Stimulated activated CD4-positive, alpha-beta T cell treated with anti-CD3 and anti-CD28 coated beads, Interleukin-4, amount 100 ng/mL, for 24 hours (primary cell): ENCODE data around the gene OTOG.

ENCODE experiments used
- DNase-seq: peaks from one replicate; pipeline ENCODE4 v3.0.0-alpha.2; 2020

The OTOG gene

DNA sequence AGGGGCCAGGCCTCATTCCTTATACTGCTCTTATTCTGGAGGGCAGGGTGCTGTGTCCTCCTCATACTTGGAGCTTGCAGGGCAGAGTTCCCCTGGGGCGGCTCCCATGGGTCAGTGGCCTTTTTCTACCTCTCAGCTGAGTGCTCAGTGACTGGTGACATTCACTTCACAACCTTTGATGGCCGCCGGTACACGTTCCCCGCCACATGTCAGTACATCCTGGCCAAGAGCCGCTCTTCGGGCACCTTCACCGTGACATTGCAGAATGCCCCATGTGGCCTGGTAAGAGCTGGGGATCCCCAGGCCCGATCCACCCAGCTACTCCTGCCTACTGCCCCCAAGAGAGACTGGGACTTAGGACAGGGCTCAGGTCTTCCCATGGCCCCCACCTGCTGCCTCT, 14.5 kb downstream of the OTOG start:
- no peak for DNase-seq

DNA sequence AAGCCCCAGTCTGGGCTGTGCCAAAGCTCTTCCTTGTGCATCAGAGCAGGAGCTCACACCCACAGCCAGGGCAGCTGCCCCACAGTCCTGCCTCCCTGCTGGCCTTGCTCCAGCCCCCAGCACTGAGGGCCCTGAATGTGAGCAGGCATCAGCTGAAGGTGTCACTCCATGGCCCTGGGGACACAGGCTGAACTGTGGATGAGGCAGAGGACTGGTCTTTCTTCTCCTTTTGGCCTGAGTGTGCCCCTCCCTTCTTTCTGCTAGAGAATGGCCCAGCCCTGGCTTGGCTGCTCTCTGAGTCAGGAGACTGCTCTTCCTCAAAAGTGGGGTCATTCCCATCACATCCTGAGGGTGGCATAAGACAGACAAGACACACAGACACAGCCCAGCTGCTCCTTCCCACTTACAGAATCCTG, 16.2 kb downstream of the OTOG start:
- no peak for DNase-seq

DNA sequence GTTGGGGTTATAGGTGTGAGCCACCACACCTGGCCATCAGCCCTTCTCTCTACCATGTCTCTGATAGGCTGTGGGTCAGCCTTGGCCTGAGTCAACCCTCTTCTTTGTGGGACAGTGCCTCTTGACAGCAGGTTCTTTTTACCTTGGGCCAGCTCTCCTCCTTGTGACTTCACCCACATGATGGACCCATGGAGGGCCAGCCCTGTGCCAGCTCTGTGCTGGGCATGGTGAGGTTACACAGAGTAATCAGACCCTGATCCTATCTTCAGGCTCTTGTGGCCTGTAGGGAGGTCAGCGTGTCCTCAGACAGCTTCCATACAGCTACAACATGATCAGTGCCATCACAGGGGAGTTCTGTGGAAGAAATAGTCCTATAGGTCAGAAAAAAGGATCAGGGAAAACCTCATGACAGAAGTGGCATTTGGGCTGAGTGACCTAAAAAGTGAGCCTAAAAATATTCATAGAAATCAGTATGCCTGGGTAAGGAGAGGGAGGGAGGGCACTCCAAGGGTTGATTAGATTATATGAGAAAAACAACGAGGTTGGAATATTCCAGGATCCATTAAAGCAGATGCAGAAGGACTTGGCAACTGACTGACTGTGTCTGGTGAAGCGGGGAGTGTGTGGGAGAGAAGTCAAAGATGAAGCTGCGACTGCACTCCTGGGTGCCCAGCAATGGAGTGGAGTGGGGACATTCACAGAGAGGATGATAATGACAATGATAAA, 17.1 kb downstream of the OTOG start:
- no peak for DNase-seq

DNA sequence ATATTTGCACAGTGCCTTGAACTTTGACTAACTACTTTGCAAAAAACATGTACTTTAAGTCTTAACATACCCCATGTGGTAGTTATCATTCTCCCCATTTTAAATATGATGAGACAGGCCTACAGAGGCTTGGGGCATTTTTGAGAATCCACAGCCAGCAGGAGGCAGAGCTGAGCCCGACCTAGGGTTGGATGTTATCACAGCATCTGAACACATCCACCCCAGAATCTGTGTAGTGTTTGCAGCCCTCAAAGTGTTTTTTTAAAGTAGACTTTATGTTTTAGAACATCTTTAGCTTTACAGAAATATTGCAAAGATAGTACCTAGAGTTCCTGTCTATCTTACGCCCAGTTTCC, 17.6 kb downstream of the OTOG start:
- DNase-seq, result no peak

DNA sequence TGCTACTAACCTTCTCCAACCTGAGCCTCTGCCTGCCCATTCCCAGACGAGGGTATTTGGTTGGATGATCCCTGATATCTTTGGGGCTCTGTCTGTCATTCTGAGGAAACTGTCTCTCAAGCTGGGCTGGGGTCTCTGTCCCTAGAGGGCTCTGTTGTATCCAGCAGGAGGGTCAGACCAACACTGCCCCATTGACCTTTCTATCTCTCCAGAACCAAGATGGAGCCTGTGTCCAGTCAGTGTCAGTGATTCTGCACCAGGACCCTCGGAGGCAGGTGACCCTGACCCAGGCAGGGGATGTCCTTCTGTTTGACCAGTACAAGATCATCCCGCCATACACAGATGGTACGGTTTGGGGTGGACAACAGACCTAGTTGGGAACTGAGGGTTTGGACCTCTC, 21.9 kb downstream of the OTOG start:
- DNase-seq, result no peak

DNA sequence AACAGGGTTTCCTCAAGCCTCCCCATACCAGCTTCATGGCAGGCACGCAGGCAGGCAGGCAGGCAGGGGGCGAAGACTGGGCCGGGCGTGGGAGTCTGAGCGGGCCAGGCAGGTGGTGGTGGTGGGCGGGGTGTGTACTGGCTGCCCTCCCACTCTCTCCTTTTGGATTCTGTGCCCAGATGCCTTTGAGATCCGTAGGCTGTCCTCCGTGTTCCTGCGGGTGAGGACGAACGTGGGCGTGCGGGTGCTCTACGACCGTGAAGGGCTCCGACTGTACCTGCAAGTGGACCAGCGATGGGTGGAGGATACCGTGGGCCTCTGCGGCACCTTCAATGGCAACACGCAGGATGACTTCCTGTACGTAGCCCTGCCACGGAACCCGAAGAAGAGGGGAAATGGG, 23.0 kb downstream of the OTOG start:
- no peak for DNase-seq

DNA sequence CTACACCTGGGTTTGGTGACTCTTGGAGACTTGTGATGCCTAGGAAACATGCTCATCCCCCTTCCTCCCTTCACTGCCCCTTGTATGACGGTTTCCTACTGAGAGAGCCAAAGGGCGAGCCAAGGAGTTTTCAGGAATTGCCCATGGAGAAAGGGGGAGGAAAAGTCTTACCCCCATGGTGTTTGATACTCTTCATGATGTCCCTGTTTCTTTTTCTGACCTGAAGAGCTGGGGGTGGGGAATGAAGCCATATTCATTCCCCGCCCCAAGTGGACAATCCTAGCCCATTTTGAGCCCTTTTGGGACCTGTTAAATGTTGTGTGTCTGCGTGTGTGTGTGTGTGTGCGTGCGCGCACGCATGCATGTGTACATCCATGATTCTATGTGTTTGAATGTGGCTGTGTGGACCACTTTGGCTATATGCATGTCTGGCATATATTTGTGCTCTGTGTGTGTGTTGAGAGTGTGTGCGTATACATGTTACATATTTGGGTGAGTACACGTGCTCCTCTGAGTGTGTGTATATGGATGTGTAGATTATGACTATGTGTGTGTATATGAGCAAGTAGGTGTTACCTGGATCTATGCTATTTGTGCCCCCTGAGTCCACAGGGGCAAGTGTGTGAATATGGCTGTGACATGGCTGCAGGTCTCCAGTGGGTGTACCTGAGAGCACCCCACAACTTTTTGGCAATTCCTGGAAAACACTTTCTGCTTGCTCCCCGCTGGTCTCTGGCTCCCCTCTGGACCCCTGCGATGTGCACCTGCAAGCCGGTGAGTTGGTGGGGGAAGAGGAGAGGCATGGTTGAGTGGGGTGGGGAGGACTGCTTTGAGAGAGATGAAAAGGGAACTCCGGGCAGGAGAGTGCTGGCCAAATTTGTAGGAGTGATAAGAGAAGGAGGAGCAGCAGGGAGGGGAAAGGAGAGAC, 24.6 kb downstream of the OTOG start:
- no peak for DNase-seq

DNA sequence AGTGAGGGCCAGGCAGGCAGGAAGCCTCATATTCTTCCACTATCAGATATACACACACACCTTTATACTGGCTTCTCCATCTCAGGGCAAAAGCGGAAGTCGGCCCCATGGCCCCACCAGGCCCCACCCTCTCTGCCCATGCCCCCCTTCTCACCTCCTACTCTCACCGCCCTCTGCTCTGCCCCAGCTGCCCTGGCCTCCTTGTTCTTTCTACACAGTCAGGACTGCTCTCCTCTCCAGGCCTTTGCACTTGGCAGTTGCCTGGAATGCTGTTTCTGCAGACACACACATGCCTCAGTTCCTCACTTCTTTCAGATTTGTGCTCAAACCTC, 25.3 kb downstream of the OTOG start:
- DNase-seq, result no peak

DNA sequence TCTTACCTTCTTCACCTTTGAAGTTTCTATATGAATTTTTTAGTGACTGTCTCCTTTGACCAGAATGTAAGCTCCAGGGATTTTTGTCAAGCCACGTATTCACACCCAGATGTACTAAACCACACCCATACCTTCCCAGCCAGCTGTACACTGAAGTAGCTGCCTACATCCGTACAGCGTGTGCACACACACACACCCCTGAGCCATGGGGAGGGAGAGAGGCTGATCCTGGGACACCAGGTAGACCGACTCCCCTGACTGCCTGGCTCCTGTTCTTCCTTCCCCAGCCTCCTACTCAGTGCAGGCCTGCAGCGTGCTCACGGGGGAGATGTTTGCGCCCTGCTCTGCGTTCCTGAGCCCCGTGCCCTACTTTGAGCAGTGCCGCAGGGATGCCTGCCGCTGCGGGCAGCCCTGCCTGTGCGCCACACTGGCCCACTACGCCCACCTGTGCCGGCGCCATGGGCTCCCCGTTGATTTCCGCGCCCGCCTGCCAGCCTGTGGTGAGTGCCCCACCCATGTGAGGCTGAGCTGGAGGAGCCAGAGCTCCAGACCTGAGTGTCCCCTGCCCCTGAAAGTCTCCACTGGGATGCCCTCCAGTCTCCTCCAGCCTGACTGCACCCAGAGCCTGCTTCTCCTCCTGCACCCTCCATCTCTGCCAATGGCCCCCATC, 25.9 kb downstream of the OTOG start:
- DNase-seq, result no peak

DNA sequence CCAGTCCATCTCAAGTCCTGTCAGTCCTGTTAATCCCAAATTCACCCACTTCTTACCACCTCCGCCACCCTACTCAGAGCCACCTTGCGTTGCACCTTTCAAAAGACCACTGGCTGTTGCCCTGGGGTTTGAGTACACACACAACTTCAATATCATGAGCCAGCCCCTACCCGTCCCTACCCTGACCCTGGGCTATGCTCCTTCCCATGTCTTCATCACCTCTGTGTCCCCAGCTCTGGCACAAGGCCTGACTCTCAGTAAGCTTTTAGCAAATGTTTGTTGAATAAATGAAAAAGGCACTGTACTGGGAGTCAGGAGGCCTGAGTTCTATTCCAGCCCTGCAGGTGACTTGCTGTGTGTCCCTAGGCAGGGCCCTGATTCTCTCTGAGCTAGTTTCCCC, 26.5 kb downstream of the OTOG start:
- no peak for DNase-seq

DNA sequence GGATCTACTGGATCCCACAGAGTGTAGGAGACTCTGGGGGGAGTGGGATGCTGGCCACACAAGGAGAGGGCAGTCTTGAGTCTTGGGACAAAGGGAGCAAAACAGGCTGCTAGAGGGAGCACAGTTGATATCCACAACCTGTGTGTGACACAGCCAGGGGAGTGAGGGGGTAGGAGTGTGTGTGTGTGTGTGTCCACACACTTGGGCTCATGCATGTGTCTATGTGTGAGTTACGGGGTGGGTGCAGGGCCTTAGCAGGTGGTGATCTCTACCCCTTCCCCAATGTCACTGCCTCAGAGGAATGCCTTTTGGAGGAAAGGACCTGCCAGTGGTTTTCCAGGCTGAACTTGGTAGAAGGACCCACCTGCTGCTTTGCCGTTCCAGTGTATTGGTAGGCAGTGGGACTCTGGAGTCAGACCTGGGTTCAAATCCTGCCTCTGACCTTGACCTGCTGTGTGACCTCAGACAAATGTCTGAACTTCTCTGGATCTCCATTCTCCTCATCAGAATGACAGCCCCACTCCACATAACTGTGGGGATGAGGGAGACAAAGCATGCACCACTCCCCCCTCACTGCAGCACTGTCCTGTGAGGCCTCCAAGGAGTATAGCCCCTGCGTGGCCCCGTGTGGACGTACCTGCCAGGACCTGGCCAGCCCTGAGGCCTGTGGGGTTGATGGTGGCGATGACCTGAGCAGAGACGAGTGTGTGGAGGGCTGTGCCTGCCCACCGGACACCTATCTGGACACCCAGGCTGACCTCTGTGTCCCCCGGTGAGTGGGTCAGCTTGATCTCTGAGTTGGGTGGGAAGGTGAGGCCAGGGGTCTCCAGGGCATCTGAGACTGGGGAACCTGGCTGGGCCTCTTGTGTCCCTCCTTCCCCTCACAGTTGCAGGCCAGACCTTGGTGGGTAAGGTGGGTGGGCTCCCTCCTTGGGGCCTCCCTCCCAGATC, 27.4 kb downstream of the OTOG start:
- no peak for DNase-seq

DNA sequence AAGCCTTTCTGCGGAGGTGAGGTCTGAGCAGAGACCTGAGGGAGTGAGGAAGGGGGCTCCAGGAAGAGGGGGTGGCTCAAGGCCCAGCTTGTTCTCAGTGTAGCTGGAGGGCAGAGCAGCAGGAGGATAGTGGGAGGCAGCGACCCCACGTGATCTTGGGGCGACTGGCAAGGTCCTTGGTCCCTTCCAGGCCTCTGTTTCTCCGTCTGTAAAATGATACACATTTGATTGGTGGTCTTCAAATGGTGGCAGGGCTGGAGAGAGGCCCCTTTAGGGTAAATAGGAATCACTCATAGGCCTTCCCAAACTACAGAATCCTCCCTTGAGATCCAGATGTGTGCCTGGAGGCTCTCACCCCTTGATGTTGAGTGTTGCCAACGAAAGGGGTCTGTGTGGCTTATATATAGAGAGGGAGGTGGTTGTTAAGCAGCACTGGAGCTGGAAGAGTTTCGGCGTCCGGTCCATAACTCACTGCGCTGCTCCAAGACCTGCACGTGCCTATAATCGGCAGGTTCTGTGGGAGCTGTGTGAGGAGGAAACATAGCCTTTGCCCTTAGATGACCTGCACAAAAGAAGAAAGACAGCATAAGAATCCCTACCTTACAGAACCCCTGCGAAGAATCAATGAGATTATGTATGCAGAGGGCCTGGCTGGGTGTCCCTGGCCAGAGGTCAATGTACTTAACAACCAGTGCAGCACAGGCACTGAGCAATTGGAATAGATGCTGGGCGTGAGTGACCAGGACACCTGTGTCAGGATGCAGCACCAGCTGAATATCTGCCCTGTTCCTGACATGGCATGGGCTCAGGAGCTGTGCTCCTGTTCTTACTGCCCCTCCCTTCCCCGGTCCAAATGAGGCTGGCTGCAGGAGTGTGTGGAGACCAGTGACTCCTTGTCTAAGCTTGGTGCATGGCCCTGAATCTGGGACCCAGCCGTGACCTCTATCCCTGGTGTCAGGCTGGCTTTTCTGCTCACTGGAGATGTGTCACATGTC, 28.7 kb downstream of the OTOG start:
- no peak for DNase-seq

DNA sequence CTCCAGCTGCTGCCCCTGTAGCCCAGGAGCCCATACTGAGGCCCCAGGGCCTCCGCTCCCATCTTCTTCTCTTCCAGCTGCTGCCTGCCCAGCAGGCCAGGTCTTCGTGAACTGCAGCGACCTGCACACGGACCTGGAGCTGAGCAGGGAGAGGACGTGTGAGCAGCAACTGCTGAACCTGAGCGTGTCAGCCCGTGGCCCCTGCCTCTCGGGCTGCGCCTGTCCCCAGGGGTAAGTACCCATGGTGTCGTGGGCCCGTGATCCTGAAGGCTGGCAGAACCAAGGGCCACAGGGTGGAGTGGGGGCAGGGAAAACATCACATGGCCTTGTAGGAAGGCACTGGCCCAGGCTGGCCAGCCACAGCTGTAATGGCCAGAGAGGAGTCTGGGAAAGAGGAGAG, 31.2 kb downstream of the OTOG start:
- DNase-seq, result no peak

DNA sequence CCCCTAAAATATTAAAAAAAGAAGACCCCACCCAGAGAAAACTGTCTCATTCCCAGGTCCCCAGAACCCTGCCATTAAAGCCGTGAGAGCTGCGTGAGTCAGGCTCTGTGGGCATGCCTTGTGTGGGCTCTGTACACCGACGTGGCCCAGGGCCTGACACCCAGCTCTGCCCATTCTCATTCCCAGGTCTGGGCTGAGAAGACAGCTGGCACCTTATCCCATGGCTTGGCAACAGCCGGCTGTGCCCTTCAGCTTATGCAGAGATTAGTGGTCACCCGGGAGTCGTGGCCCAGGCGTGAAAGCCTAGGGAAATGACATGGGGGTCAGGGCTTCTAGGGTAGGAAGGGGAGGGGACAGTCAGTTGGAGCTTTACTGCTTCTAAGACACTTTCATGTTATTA, 31.9 kb downstream of the OTOG start:
- DNase-seq, result no peak

DNA sequence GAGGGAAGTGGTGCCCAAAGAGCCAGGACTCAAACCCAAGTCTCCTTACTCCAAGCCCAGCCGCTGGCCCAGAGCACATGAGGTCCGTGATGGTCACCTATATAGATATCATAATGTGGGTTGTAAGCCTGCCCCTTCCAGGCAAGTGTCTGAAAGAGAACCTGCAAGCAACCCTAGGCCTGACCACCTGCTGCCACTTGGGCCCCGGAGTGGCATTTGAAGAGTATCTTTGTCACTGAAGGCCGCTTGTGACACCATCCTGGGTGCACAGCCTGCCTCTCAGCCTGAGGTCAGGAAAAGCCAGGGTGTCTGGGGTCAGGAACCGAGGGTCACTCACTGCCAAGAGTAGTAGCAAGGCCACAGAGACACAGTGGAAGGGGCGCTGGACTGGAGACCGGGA, 32.4 kb downstream of the OTOG start:
- DNase-seq, result no peak

DNA sequence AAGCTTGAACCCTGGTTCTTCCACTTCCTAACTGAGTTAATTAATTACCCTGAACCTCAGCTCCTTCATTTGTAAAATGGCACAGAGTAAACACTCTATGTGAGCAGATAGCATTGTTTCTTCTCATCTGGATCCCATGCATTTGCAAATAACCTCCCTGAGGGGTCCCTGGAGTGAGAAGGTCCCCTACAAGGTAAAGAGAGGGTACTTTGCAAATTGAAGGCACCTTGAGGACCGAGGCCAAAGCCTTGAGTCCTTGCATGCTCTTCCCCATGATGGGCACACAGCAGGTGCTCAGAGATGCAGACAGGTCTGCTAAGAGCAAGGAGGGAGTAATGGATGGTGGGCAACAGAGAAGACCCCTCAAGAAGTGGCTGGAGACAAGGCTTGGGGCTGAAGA, 33.2 kb downstream of the OTOG start:
- DNase-seq, result no peak

DNA sequence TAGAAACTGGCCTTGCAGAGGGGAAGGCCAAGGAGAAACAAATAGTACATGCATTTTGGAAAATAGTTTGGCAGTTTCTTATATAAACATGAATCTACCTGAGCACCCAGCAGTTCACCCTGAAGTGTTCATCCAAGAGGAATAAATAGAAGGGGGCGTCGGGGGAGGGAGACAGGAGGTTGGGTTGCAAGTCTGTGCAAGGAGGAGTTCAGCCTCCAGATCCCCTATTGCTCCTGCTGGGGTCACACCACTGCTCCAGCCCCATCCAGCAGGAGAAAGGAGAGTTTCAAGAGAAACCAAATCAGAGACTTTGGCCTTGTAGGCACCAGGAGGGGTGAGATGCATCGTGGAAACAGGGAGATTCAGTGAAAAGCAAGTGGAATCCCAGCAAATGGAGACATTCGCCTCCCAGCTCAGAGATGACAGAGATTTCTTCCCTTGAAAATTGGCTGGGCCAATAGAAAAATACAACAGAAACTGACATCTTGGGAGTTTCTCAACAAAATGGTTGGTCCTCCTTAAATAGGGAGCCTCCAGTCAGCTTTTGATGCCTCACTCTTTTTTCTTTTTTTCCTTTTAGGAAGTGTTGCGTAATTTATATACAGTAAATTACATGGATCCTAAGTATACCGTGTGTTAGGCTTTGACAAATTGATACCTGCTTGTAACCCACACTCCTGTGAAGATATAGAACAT, 34.1 kb downstream of the OTOG start:
- DNase-seq, result no peak

DNA sequence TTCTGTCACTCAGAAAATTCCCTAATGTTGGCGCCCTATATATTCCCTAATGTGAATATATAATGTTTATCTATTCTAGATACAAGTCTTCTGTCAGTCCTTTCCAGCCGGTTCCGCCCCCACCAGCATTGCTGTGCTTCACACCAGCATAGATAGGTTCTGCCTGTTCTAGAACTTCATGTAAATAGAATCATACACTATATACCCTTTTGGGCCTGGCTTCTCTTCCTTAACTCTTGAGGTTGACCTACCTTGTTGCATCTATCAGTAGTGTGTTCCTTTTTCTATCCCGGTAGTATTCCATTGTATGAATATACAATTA, 34.6 kb downstream of the OTOG start:
- DNase-seq, result no peak

DNA sequence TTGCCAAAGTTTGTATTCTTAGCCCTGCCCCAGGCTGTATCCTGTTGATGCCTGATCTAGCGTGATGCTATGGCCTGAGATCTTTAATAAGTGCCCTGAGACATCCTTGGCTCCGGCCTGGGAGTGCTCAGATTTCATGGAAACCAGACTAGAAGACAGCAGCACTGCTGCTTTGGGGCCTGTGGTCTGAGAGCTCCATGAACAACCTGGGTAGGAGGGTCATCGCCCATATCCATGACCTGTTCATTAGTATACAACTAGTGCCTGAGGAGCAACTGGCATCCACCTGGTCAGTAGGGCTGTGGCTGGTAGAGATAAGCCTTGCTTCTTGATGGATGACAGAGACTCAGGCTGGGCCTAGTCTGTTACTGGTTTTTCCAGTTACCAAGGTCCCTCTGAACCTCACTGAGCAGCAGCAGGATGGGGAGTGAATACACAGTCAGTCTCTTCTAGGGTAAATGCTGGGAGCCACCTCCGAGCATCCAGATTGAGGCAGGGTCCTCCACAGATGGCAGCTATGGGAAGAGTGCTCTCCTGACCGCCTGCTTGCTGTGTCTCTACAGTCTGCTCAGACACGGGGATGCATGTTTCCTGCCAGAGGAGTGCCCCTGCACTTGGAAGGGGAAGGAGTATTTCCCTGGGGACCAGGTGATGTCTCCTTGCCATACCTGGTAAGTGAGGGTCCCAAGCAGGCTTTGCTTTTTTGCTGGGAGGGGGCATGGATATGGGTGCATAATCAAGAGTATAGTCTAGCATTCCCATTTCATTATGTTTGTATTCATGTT, 39.0 kb downstream of the OTOG start:
- DNase-seq, result no peak

DNA sequence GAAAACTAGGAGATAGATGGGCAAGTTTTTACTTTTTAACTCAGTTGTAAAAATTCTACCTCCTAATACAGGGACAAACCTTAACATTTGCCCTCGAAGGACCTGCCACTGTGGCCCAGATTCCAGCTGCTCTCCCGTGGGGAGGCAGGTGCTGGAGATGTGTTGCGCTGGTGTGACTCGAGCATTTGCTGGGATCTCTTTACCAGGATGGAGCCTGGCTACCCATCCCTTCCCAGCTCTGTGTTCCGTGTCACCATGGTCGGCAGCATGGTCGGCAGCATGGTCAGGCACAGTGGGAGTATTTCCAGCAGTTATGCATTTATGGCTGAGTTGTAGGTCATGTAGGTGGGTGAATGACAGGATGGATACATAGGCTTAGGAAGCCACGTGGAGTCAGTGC, 41.1 kb downstream of the OTOG start:
- no peak for DNase-seq
